Stimulated activated CD4-positive, alpha-beta T cell treated with anti-CD3 and anti-CD28 coated beads, Interleukin-2, amount 100 ng/mL, for 24 hours (primary cell): ENCODE measurements around the gene SEC22B.
A peak's percentile ranks its signal among the peaks of the same experiment; 100 is the strongest.
"Not testable (repeated sequence)": the region's sequence is repeated elsewhere in the genome, so short reads cannot be mapped to it uniquely, and the experiment has no call there.

Experiments used
- DNase-seq, 2 donors: peaks; one replicate each; pipeline ENCODE4 v3.0.0-alpha.2; 2020

The SEC22B gene

GRCh38 chr1:120144626-120145025, 31.7 kb downstream of the SEC22B start:
- DNase-seq, result not testable (repeated sequence)

- DNase-seq, result peak in 1 of 2 donors; percentile 21
These were observed 32.2 kb downstream of the SEC22B start for GRCh38 chr1:120144169-120144568.

GRCh38 chr1:120143334-120143733, 33.0 kb downstream of the SEC22B start:
- not testable (repeated sequence) for DNase-seq

GRCh38 chr1:120142512-120143263, 33.6 kb downstream of the SEC22B start:
- peak; percentile 53 to 59 for DNase-seq

- not testable (repeated sequence) for DNase-seq
These were observed 34.5 kb downstream of the SEC22B start for GRCh38 chr1:120141865-120142264.

- not testable (repeated sequence) for DNase-seq
These were observed 35.6 kb downstream of the SEC22B start for GRCh38 chr1:120140656-120141265.

- DNase-seq, result not testable (repeated sequence)
These were observed 40.2 kb downstream of the SEC22B start for GRCh38 chr1:120136086-120136485.

- not testable (repeated sequence) for DNase-seq
These were observed 42.4 kb downstream of the SEC22B start for GRCh38 chr1:120133928-120134325.

GRCh38 chr1:120133228-120133927, 42.9 kb downstream of the SEC22B start:
- DNase-seq, result no peak

GRCh38 chr1:120132406-120132763, 43.9 kb downstream of the SEC22B start:
- DNase-seq, result not testable (repeated sequence)

- not testable (repeated sequence) for DNase-seq
These were observed 44.5 kb downstream of the SEC22B start for GRCh38 chr1:120131611-120132405.

GRCh38 chr1:120127921-120128320, 48.4 kb downstream of the SEC22B start:
- not testable (repeated sequence) for DNase-seq

GRCh38 chr1:120126216-120126615, 50.1 kb downstream of the SEC22B start:
- not testable (repeated sequence) for DNase-seq

GRCh38 chr1:120124628-120125027, 51.7 kb downstream of the SEC22B start:
- DNase-seq, result not testable (repeated sequence)

GRCh38 chr1:120123813-120124510, 52.4 kb downstream of the SEC22B start:
- not testable (repeated sequence) for DNase-seq

- DNase-seq, result not testable (repeated sequence)
These were observed 53.9 kb downstream of the SEC22B start for GRCh38 chr1:120122262-120122893.

GRCh38 chr1:120121830-120122229, 54.5 kb downstream of the SEC22B start:
- DNase-seq, result not testable (repeated sequence)

GRCh38 chr1:120120525-120120924, 55.8 kb downstream of the SEC22B start:
- not testable (repeated sequence) for DNase-seq

GRCh38 chr1:120117371-120118177, 58.7 kb downstream of the SEC22B start:
- DNase-seq, result not testable (repeated sequence)

- not testable (repeated sequence) for DNase-seq
These were observed 60.2 kb downstream of the SEC22B start for GRCh38 chr1:120116094-120116493.

GRCh38 chr1:120113134-120113533, 63.2 kb downstream of the SEC22B start:
- not testable (repeated sequence) for DNase-seq
